ENCODE measurements around the gene TCEANC2.

DNA sequence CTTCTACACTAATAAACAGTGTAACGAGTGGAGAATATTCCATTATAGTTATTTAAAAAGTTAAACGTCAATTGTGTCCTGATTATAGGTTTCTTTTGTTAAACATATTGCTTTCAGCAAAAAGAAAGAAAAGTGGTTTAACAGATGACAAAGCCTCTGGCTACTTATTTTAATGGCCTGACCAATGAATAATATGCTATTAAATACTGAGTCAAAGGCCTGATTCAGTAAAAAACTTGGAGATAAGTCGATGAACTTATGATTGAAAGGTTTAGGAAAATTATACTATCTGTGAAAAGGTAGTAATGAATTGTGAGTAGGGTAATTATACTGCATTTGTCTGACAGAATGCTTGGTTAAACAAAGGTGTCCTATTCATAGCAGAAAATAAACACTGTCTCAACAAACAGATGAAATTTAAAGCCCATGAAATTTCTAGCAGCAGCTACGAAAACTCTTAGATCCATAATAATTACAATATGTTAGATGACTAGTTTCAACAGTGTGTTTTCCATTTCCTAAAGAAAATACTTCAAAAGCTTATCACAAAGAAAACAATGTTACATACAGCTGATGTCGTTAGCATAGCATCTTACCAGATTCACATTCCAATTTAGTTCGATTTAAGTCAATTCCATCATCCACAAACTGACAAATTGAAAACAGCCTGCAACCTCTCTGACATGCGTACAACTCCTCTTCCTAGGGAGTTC, 6.6 kb upstream of the TCEANC2 start:
- no peak for TF ChIP-seq CTCF (IDR thresholded peaks at IDR 0.05)
- no peak for TF ChIP-seq POLR2A (IDR thresholded peaks at IDR 0.05)

Measured in testis (tissue), 2 donors.